Gastrocnemius medialis (tissue), 4 donors: Measurements from ENCODE around the gene KAZN. TPM values are rescaled to one million over a fixed set of nuclear protein-coding genes. Genes with fewer than 3 reads are reported as not detected.

ENCODE experiments used
- ATAC-seq, 2 donors: fragments of 150-250 bp; one replicate each; pipeline ENCODE4 v1.9.1; 2016
- DNase-seq, 2 donors: peaks; one replicate each; pipeline ENCODE4 v3.0.0-alpha.2; 2019
- H3K27ac ChIP-seq, 4 donors: fragments of 200-600 bp; sonication (generic); 1 replicate in 1 of 4; 2 replicates in 3 of 4; pipeline ENCODE4 v1.5.1; 2016 to 2018; ENCODE audit warnings: mild to moderate bottlenecking in 2 of 4, moderate library complexity in 1 of 4
- H3K27me3 ChIP-seq, 3 donors: fragments of 200-600 bp; sonication (generic) in 2 of 3; 1 replicate in 1 of 3; 2 replicates in 2 of 3; pipeline versions ENCODE4 v1.5.1 to v1.6.0; 2016 to 2019; ENCODE audit warnings: mild to moderate bottlenecking in 1 of 3, moderate library complexity in 1 of 3
- H3K36me3 ChIP-seq, 2 donors: fragments of 200-600 bp; sonication (generic) in 1 of 2; one replicate each; pipeline ENCODE4 v1.5.1; 2017 to 2018
- H3K4me1 ChIP-seq, 2 donors: fragments of 200-600 bp; sonication (generic) in 1 of 2; one replicate each; pipeline ENCODE4 v1.5.1; 2016 to 2017; ENCODE audit warnings: mild to moderate bottlenecking in 2 of 2
- H3K4me3 ChIP-seq, 4 donors: fragments of 200-600 bp; sonication (generic) in 3 of 4; 1 replicate in 1 of 4; 2 replicates in 3 of 4; pipeline ENCODE4 v1.5.1; 2016 to 2019; ENCODE audit warnings: mild to moderate bottlenecking in 2 of 4
- H3K9me3 ChIP-seq, 3 donors: fragments of 200-600 bp; sonication (generic) in 2 of 3; 1 replicate in 1 of 3; 2 replicates in 2 of 3; pipeline ENCODE4 v1.5.1; 2016 to 2019
- CTCF ChIP-seq, 5 experiments: fragments of 450-650 bp in 3 of 5; fragments of 200-600 bp in 2 of 5; sonication (generic) in 2 of 5; IDR thresholded peaks in 4 of 5; conservative IDR thresholded peaks in 1 of 5; 1 replicate in 4 of 5; 2 replicates in 1 of 5; pipeline ENCODE4 v1.5.1; 2016 to 2019; ENCODE audit warnings: antibody characterized with exemption in 5 of 5, mild to moderate bottlenecking in 3 of 5, moderate library complexity in 3 of 5
- POLR2A ChIP-seq, 2 donors: fragments of 450-650 bp; IDR thresholded peaks; one replicate each; pipeline ENCODE4 v1.6.1; 2017; ENCODE audit warnings: antibody characterized with exemption in 2 of 2, mild to moderate bottlenecking in 2 of 2, moderate library complexity in 2 of 2
- in situ Hi-C, 4 donors: fragments of 200-750 bp; cut with MboI; loops; one replicate each; pipeline versions ENCODE4 v1.15.0 to v1.8.0; 2017; ENCODE audit warnings: low sequenced_read_pairs in 4 of 4
- intact Hi-C: fragments of 100-400 bp; cut with DNase I; formaldehyde crosslinking; loops from one replicate; pipeline ENCODE4 v1.15.1; 2023; ENCODE audit warnings: low total_unique reads
- total RNA-seq, 4 donors: library from RNA; depleted of rRNA; stranded (reverse); fragments of >200 nt; gene quantifications; one replicate each; pipeline versions ENCODE4 v1.1.0 to v1.2.3, GENCODE V29; 2016

The KAZN gene
- total RNA-seq, 4 donors from 2014 or later, result 0.05 to 2.2 (median 1.00) TPM

- no peaks in the 10 kb centered on the region for H3K4me1 ChIP-seq
- no peaks in the 10 kb centered on the region for H3K27me3 ChIP-seq
- in situ Hi-C loops, result no loop called here
- DNase-seq (peak in 1 of 2 donors; percentile 19), ATAC-seq (peak in 1 of 2 donors; percentile 19)
- H3K27ac ChIP-seq, result no peak overlapping the region
- intact Hi-C loops, result no loop called here
- H3K9me3 ChIP-seq, result no peaks in the 10 kb centered on the region
- H3K36me3 ChIP-seq, result no peaks in the 10 kb centered on the region
- H3K4me3 ChIP-seq, result no peak overlapping the region
- TF ChIP-seq POLR2A (IDR thresholded peaks at IDR 0.05), result no peak
- no peak for TF ChIP-seq CTCF (IDR thresholded peaks at IDR 0.05 in 4 of 5, conservative IDR thresholded peaks at IDR 0.05 in 1 of 5)
Observed at GRCh38 chr1:14987829-14988603, 389.5 kb downstream of the KAZN start.

GRCh38 chr1:14988636-14989035 is 390.2 kb downstream of the KAZN start:
- in situ Hi-C loops, result no loop called here
- ATAC-seq, result no peak
- TF ChIP-seq POLR2A (IDR thresholded peaks at IDR 0.05), result no peak
- TF ChIP-seq CTCF (IDR thresholded peaks at IDR 0.05 in 4 of 5, conservative IDR thresholded peaks at IDR 0.05 in 1 of 5), result no peak

GRCh38 chr1:14989931-14990728 is 391.6 kb downstream of the KAZN start:
- no peaks in the 10 kb centered on the region for H3K4me1 ChIP-seq
- no peaks in the 10 kb centered on the region for H3K36me3 ChIP-seq
- ATAC-seq, result no peak
- H3K9me3 ChIP-seq, result no peaks in the 10 kb centered on the region
- in situ Hi-C loops, result no loop called here
- no peak for DNase-seq
- H3K4me3 ChIP-seq, result no peak overlapping the region
- intact Hi-C loops, result no loop called here
- no peak overlapping the region for H3K27ac ChIP-seq
- no peak for TF ChIP-seq POLR2A (IDR thresholded peaks at IDR 0.05)
- TF ChIP-seq CTCF (IDR thresholded peaks at IDR 0.05 in 4 of 5, conservative IDR thresholded peaks at IDR 0.05 in 1 of 5), result no peak
- H3K27me3 ChIP-seq, result no peaks in the 10 kb centered on the region

More at GRCh38 chr1:14988636-14989035, 390.2 kb downstream of the KAZN start:
- no peaks in the 10 kb centered on the region for H3K9me3 ChIP-seq
- no peaks in the 10 kb centered on the region for H3K27me3 ChIP-seq
- H3K4me1 ChIP-seq, result no peaks in the 10 kb centered on the region
- no peaks in the 10 kb centered on the region for H3K36me3 ChIP-seq
- intact Hi-C loops, result no loop called here
- no peak overlapping the region for H3K4me3 ChIP-seq
- no peak for DNase-seq
- H3K27ac ChIP-seq, result no peak overlapping the region

GRCh38 chr1:14993414-14993813 is 394.9 kb downstream of the KAZN start:
- no peak overlapping the region for H3K27ac ChIP-seq
- intact Hi-C loops (no loop called here), in situ Hi-C loops (no loop called here)
- no peaks in the 10 kb centered on the region for H3K4me1 ChIP-seq
- ATAC-seq (no peak), DNase-seq (no peak)
- H3K36me3 ChIP-seq, result no peaks in the 10 kb centered on the region
- no peaks in the 10 kb centered on the region for H3K27me3 ChIP-seq
- no peak overlapping the region for H3K4me3 ChIP-seq
- TF ChIP-seq POLR2A (IDR thresholded peaks at IDR 0.05) (no peak), CTCF (IDR thresholded peaks at IDR 0.05 in 4 of 5, conservative IDR thresholded peaks at IDR 0.05 in 1 of 5) (no peak)
- no peaks in the 10 kb centered on the region for H3K9me3 ChIP-seq
